Activated CD4-positive, CD25-positive, alpha-beta regulatory T cell treated with anti-CD3 and anti-CD28 coated beads, Interleukin-2, amount 50 U/mL, for 72 hours (primary cell): ENCODE measurements around the gene ANKAR.
A peak's percentile ranks its signal among the peaks of the same experiment; 100 is the strongest.
"Not testable (repeated sequence)": the region's sequence is repeated elsewhere in the genome, so short reads cannot be mapped to it uniquely, and the experiment has no call there.

ENCODE experiments used
- DNase-seq: peaks from one replicate; pipeline ENCODE4 v3.0.0; 2021

Gene ANKAR

GRCh38 chr2:189658306-189659212 lies 15.9 kb upstream of the ANKAR start:
- no peak for DNase-seq

- DNase-seq, result no peak
These were observed 14.7 kb upstream of the ANKAR start for GRCh38 chr2:189659734-189660133.

DNA sequence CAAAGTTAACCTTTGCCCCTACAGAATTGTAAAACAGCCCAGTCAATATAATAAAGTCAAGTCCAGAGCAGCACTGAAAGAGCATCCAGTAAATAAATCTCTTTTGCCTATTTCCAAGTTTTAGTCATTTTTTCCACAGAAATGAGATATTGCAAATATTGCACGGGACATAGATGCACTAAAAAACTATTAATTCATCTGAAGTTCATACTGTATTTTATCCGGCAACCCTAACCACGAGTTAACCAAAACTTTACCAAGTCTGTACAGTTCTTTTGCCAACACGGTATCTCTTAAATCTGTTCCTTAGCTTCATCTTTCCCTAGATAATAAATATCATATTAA lies 13.7 kb upstream of the ANKAR start:
- no peak for DNase-seq

- DNase-seq, result peak; percentile 97
These were observed 13.1 kb upstream of the ANKAR start, which contains the start of gene ASNSD1 for GRCh38 chr2:189661148-189661956. Gene ASNSD1, plus strand, starts transcription at chr2:189661459. Its CDS starts 4,674 bp downstream, at chr2:189666133.

DNA sequence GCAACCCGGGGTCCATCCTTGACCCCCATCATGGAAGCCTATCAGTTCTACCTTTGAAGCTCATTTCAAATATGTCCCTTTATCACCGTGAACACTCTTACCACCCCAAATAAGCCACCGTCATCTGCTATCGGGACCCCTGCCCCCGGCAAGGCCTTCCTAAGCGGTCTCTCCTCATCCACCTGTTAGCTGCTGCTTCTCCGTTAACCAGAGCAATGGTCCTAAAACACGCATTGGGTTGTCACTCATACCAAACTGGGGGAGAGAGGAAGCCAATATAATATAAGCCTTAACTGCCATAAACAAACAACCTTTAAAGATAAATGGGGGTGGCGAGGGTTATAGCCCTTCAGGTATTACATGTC lies 12.5 kb upstream of the ANKAR start:
- DNase-seq, result no peak

DNA sequence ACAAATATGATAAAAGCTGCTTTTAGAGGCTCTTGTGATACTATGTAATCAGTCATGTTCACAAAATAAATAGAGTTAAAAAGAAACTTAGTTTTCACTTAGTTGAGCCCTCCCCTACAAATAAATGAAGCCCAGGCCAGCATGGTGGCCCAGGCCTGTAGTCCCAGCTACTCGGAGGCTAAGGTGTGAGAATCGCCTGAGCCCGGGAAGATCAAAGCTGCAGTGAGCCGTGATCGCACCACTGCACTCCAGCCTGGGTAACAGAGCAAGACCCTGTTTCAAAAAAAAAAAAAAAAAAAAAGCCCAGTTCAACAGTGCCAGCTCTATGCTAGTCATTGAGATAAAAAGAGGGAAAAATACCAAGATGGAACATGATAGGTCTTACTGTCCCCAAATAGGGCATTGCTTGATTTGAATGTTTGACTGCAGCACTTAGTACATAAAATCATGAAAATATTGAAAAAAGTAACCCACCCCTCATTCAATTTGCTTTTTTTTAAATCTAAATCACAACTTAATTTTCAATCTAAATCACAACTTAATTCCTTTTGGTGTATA lies 11.7 kb upstream of the ANKAR start:
- DNase-seq, result no peak

- DNase-seq, result not testable (repeated sequence)
These were observed 11.2 kb upstream of the ANKAR start for GRCh38 chr2:189663319-189663718.

DNA sequence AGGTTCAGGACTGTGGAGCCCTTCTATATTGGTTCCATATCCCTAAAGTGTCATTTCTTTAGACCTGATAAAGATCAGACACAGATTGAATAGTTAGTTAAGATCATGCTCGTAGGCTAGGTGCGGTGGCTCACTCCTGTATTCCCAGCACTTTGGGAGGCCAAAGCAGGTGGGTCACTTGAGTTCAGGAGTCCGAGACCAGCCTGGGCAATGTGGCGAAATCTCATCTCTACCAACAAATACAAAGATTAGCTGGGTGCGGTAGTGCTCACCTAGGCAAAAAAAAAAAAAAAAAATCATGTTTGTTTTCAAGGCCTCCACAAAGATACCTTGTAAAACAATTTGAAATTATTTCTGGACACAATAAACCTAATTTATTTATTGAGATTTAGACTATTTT lies 4.6 kb upstream of the ANKAR start:
- DNase-seq, result no peak

DNA sequence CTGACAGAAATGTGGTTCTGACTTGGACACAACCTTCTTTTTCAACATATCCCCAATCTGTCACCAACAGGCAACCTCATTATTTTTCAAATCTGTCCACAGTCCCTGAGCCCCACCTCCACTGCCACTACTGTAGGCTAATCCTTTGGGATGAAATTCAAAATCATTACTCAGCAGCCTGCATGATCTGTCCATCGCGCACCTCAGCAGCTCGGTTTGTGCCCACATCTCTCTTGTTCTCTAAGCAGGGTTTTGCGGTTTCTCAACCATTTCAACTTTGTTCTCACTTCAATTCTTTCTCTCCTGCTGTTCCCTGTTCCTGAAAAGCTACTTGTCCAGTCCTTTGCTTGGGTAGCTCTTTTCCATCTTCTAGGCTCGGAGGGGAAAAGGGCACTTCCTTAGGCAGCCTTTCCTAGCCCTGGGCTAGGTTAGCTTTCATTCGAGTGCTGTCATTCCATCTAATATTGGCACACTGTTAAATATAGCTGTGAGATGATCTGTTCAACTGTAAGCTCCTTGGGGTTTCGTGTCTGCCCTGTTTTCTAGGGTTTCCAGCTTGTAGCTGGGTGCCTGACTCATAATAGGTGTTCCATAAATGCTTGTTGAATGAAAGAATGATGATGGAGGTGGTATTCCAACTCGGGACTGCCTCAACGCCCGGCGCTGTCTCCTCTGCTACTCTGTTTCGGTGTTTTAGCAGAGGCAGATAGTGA lies 653 bp upstream of the ANKAR start:
- no peak for DNase-seq

DNA sequence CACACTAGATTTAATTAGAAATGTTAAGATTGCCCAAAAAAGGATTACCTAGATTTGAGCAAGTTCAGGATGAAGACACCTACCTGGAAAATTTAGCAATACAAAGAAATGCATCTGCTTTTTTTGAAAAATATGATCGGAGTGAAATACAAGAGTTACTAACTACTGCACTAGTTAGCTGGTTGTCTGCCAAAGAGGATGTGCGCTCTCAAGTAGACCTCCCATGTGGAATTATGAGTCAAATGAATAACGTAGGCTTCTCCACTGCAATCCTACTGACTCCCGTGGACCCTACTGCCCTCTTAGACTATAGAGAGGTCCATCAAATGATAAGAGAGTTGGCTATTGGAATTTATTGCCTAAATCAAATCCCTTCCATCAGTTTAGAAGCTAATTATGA lies 2.0 kb downstream of the ANKAR start:
- no peak for DNase-seq

- no peak for DNase-seq
These were observed 4.8 kb downstream of the ANKAR start for GRCh38 chr2:189679226-189679625.

GRCh38 chr2:189681203-189681602 lies 6.7 kb downstream of the ANKAR start:
- no peak for DNase-seq

DNA sequence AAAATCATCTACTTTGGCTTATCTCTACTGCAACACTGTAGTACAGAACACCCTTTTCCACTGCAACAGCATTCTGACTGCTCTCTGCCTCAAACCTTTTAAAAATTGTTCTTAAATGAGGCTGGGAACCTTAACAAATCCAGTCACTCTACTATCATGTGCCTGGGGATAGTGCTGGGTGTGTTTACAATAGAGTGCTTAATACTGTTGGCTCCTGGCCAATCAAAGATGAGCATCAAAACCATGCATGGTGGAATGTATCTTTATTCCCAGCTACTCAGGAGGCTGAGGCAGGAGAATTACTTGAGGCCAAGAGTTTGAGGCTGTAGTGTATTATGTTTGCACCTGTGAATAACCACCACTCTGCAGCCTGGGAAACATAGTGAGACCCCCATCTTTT lies 7.4 kb downstream of the ANKAR start:
- no peak for DNase-seq

DNA sequence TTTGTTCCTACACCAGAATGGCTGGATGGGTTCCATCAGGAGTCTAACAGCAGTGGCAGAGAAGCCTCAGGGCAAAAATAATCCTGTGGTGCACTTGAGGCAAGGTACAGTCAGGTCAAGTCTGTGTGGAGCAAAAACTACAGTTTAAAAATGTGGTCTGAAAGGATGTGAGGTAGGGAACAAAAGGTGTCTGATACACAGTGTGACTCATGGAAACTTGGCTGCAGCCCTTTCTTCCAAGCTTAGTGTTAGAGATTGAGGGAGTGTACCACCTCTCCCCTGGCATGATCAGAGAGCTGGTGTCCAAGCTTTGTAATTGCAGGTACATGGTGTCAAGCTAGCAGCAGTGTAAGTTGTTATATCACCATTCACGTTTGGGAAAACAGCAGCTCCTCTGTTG lies 8.9 kb downstream of the ANKAR start:
- no peak for DNase-seq

DNA sequence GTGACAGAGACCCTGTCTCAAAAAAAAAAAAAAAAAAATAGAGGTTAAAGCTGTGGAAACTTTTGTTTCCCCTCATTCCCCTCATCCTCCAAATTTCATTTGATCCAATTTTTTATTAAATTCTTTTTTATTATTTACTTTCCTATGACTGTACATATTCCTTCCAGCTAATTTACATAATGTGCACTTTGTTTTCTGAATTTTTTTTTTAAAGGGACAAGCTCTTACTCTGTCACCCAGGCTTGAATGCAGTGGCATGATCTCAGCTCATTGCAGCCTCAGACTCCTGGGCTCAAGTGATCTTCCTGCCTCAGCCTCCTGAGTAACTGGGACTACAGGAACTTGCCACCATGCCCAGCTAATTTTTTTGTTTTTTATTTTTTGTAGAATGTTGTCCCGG lies 10.3 kb downstream of the ANKAR start:
- DNase-seq, result no peak

DNA sequence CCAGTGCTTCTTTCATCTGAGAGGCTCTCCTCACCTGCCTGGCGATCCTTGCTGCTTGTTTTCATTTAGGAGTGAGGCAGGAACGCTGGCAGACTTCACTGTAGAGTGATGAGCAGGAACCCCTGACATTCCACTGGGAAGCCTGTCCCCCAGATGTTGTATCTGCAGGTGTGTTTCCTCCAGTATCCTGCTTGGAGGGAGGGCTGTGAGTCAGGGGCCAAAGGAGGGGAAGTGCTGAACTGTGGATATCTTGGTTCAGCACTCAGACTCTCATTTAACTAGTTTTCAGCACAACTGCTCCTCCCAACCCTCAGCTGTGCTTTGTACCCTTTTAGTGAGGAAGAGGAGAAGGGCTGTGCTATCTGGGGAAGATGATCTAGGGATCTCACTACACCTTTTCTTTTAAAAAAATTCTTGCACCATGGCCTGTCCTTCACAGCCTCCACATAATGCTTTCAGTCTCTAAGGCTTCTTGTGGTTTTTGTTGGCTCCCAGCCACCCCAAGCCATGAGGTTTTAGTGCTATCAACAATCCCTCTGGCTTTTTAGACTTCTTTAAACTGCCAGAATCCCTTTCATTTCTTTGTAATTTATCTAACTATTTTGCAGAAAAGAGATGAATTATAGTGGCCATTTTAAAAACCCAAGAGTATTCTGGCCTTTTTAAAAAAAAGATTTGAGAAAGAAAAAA lies 11.2 kb downstream of the ANKAR start:
- DNase-seq, result no peak

GRCh38 chr2:189687796-189688195 lies 13.3 kb downstream of the ANKAR start:
- DNase-seq, result not testable (repeated sequence)

- DNase-seq, result no peak
These were observed 21.8 kb downstream of the ANKAR start for GRCh38 chr2:189696223-189696622.

- DNase-seq, result no peak
These were observed 23.8 kb downstream of the ANKAR start for GRCh38 chr2:189698020-189698887.

DNA sequence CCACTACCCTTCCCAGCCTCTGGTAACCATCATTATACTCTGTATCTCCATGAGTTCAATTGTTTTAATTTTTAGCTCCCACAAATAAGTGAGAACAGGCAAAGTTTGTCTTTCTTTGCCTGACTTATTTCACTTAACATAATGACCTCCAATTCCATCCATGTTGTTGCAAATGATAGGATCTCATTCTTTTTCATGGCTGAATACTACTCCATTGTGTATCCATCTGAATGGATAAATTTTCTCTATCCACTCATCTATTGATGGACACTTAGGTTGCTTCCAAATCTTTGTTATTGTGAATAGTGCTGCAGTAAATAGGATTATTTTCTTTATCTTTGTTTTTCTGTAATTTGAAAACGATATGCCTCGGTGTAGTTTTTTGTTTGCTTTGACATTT lies 26.2 kb downstream of the ANKAR start:
- no peak for DNase-seq

DNA sequence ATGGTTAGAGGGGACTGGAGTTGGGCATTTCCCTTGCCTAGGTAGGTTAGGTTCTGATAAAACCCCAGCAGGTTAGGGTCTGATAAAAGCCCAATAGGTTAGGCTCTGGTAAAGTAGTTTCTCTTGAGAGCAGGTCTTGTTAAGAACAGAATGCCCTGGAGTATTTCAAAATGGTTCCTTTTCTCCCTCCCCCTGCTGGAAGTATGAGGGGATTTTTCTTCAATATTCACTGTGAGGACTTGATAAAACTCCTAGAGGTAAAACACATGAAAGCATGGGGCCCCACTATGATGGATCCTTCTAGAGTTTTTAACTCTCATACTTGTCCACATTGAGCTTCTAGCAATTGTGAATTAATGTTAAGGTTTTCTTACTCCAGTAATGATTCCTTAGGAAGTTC lies 27.6 kb downstream of the ANKAR start:
- no peak for DNase-seq
